Measurements from ENCODE around the gene INPP5B. TPM values are rescaled to one million over a fixed set of nuclear protein-coding genes. Genes with fewer than 3 reads are reported as not detected.
A peak's percentile ranks its signal among the peaks of the same experiment; 100 is the strongest.
"Not testable (repeated sequence)": the region's sequence is repeated elsewhere in the genome, so short reads cannot be mapped to it uniquely, and the experiment has no call there.

INPP5B gene
- total and polyA plus RNA-seq, 7 donors, result 5.1 to 34.1 (median 29.0) TPM

DNA sequence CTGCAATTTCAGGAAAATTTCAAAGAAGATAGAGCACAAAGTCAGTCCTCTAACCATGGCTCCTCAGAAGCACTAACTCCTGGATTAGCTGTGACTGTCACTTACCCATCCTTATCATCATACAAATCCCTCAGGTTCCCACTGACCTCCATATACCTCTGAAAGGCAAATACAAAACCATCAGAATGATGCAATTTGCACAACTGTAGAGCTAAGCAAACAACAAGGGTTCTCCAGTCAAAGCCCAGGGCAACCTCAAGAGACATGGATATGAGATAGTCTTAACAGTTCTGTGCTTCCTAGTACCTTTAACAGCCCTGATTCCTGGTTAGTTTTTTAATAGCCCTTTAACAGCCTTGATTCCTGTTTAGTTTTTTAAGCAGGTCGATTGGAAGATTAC, 40.8 kb upstream of the INPP5B start:
- intact Hi-C loops (cut with DNase I), result loop anchor here (5.0 kb wide), 1 partner anchor 40 kb away; the partner anchor contains the start of gene INPP5B
- H3K27ac ChIP-seq, result no peak overlapping the region
- H3K4me3 ChIP-seq, result no peak overlapping the region
- no peaks in the 10 kb centered on the region for H3K27me3 ChIP-seq
- no peaks in the 10 kb centered on the region for H3K9me3 ChIP-seq
- DNase-seq, result no peak
- 18 to 53% methylated on average over 1 of the region's 1 CpG for WGBS, 2 donors
- no peak for TF ChIP-seq POLR2AphosphoS5 (IDR thresholded peaks at IDR 0.05)
- no peak for TF ChIP-seq POLR2A (IDR thresholded peaks at IDR 0.05)
- TF ChIP-seq EP300 (IDR thresholded peaks at IDR 0.05), result no peak
- TF ChIP-seq, protein P1, sequence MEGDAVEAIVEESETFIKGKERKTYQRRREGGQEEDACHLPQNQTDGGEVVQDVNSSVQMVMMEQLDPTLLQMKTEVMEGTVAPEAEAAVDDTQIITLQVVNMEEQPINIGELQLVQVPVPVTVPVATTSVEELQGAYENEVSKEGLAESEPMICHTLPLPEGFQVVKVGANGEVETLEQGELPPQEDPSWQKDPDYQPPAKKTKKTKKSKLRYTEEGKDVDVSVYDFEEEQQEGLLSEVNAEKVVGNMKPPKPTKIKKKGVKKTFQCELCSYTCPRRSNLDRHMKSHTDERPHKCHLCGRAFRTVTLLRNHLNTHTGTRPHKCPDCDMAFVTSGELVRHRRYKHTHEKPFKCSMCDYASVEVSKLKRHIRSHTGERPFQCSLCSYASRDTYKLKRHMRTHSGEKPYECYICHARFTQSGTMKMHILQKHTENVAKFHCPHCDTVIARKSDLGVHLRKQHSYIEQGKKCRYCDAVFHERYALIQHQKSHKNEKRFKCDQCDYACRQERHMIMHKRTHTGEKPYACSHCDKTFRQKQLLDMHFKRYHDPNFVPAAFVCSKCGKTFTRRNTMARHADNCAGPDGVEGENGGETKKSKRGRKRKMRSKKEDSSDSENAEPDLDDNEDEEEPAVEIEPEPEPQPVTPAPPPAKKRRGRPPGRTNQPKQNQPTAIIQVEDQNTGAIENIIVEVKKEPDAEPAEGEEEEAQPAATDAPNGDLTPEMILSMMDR (IDR thresholded peaks at IDR 0.05), result no peak
- peaks cover 30 to 53% (median 36%) of the 10 kb centered on the region in 4 donors for H3K36me3 ChIP-seq
- H3K4me1 ChIP-seq, result peaks cover 0 to 19% (median 17%) of the 10 kb centered on the region in 4 donors

DNA sequence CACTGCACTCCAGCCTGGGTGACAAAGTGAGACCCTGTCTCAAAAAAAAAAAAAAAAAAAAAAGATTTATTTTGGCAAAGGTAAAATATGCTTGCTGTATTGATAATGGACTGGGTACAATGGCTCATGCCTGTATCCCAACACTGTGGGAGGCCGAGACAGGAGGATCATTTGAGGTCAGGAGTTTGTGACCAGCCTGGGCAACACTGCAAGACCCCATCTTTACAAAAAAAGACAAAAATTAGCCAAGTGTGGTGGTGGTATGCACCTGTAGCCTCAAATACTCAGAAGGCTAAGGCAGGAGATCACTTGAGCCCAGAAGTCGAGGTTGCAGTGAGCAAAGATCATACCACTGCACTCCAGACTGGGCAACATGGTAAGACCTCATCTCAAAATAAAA, 36.7 kb upstream of the INPP5B start:
- TF ChIP-seq POLR2A (IDR thresholded peaks at IDR 0.05) (no peak), POLR2AphosphoS5 (IDR thresholded peaks at IDR 0.05) (no peak), EP300 (IDR thresholded peaks at IDR 0.05) (no peak)
- TF ChIP-seq, protein P1 (IDR thresholded peaks at IDR 0.05), result no peak
- peaks cover 0 to 11% (median 8%) of the 10 kb centered on the region in 4 donors for H3K4me1 ChIP-seq
- H3K27me3 ChIP-seq, result no peaks in the 10 kb centered on the region
- no peak overlapping the region for H3K27ac ChIP-seq
- DNase-seq, result no peak
- intact Hi-C loops (cut with DNase I), result no loop called here
- no peaks in the 10 kb centered on the region for H3K9me3 ChIP-seq
- WGBS, 2 donors, result 94 to 96% methylated on average over 2 of the region's 2 CpGs
- peaks cover 54 to 94% (median 72%) of the 10 kb centered on the region in 4 donors for H3K36me3 ChIP-seq
- H3K4me3 ChIP-seq, result no peak overlapping the region

DNA sequence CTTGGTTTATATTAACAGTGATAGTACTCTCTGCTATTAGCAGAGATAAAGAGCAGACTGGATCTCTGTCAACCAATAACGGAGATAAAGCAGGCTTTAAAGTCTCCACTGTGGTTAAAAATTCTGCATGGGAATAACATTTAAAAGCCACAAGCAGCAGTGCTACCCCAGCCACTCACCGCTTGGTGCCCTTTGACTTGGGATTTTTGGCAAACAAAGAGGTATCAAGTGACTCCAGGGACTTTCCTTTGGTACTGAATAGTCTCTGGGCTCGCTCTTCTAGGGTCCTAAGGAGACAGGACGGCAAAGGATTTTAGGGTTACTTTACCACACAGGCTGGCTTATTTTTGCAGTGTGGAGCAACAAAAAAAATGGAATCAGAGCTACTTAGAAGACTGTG, 31.7 kb upstream of the INPP5B start:
- WGBS, 2 donors, result 90 to 95% methylated on average over 4 of the region's 4 CpGs
- Histone ChIP-seq H3K36me3 (peaks cover 24 to 100% (median 70%) of the 10 kb centered on the region in 4 donors), H3K4me1 (no peaks in the 10 kb centered on the region), H3K9me3 (no peaks in the 10 kb centered on the region), H3K4me3 (no peak overlapping the region), H3K27ac (no peak overlapping the region), H3K27me3 (no peaks in the 10 kb centered on the region)
- intact Hi-C loops (cut with DNase I), result no loop called here
- no peak for DNase-seq
- TF ChIP-seq POLR2AphosphoS5 (IDR thresholded peaks at IDR 0.05) (no peak), POLR2A (IDR thresholded peaks at IDR 0.05) (no peak)
- TF ChIP-seq, protein P1 (IDR thresholded peaks at IDR 0.05), result no peak

DNA sequence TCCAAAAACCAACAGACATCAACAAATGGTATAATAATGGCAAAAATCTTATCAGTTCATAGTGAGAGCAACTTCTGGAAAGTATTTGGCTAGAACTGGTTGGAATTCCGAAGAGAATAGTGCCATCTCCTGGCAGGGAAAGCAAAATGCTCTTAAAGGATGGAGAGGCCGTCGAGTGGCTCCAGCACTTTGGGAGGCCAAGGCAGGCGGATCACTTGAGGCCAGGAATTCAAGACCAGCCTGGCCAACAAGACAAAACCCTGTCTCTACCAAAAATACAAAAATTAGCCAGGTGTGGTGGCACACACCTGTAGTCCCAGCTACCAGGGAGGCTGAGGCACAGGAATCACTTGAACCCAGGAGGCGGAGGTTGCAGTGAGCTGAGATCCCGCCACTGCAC, 28.2 kb upstream of the INPP5B start:
- DNase-seq; H3K9me3 ChIP-seq; H3K4me1 ChIP-seq; H3K27me3 ChIP-seq; H3K4me3 ChIP-seq; intact Hi-C loops (cut with DNase I); H3K27ac ChIP-seq: not testable (repeated sequence)
- 51 to 72% methylated on average over 6 of the region's 6 CpGs for WGBS, 2 donors
- peaks cover 7 to 81% (median 54%) of the 10 kb centered on the region in 4 donors for H3K36me3 ChIP-seq
- TF ChIP-seq, protein P1 (IDR thresholded peaks at IDR 0.05), result peak in 3 of 4 experiments; percentile 22 to 38 (median 36)

DNA sequence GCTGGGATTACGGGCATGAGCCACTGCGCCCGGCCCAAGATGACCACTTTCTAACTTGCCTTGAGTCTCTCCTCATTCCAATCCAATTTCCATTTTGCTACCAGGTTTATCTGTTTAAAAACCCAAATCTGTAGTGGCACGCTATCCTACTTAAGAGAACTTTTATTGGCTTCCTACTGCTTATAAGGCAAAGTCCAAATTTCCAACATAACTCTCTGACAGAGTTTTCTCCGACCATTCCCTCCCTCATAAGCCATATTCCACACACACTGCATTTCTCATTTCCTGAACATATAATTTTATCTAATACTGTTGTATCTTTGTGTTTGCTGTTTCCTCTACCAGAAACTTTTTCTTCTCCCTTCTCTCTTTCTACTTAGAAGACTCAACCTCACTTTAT, 27.7 kb upstream of the INPP5B start:
- no peaks in the 10 kb centered on the region for H3K4me1 ChIP-seq

DNA sequence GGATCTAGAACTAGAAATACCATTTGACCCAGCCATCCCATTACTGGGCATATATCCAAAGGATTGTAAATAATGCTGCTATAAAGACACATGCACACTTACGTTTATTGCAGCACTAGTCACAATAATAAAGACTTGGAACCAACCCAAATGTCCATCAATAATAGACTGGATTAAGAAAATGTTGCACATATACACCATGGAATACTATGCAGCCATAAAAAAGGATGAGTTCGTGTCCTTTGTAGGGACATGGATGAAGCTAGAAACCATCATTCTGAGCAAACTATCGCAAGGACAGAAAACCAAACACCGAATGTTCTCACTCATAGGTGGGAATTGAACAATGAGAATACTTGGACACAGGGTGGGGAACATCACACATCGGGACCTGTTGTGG, 26.8 kb upstream of the INPP5B start:
- H3K4me1 ChIP-seq; DNase-seq; intact Hi-C loops (cut with DNase I); H3K27me3 ChIP-seq; H3K9me3 ChIP-seq; H3K4me3 ChIP-seq; H3K27ac ChIP-seq: not testable (repeated sequence)
- peaks cover 7 to 81% (median 48%) of the 10 kb centered on the region in 4 donors for H3K36me3 ChIP-seq
- WGBS, 2 donors, result 83 to 91% methylated on average over 5 of the region's 5 CpGs

More for the DNA sequence above, 27.7 kb upstream of the INPP5B start:
- H3K9me3 ChIP-seq, result no peaks in the 10 kb centered on the region
- H3K4me3 ChIP-seq, result no peak overlapping the region
- H3K27me3 ChIP-seq, result no peaks in the 10 kb centered on the region
- 85 to 95% methylated on average over 5 of the region's 5 CpGs for WGBS, 2 donors
- H3K36me3 ChIP-seq, result peaks cover 4 to 81% (median 49%) of the 10 kb centered on the region in 4 donors
- intact Hi-C loops (cut with DNase I), result no loop called here
- H3K27ac ChIP-seq, result no peak overlapping the region
- TF ChIP-seq POLR2AphosphoS5 (IDR thresholded peaks at IDR 0.05), result no peak
- TF ChIP-seq EP300 (IDR thresholded peaks at IDR 0.05), result no peak
- TF ChIP-seq, protein P1 (IDR thresholded peaks at IDR 0.05), result no peak
- DNase-seq, result no peak
